GM10266 (cell line): ENCODE measurements around the gene BMAL1.

Experiments
- DNase-seq: peaks from one replicate; pipeline ENCODE4 v3.0.0; 2012; ENCODE audit errors: extremely low spot score
- CTCF ChIP-seq: IDR thresholded peaks from 2 replicates; pipeline ENCODE4 v1.5.1; 2012; ENCODE audit warnings: mild to moderate bottlenecking, low read depth; ENCODE audit not compliant: control insufficient read depth, insufficient read depth; ENCODE audit errors: missing control alignments

BMAL1 gene

GRCh38 chr11:13320688-13321087 lies 43.1 kb downstream of the BMAL1 start:
- no peak for DNase-seq
- no peak for TF ChIP-seq CTCF

GRCh38 chr11:13321431-13321830 lies 43.8 kb downstream of the BMAL1 start:
- no peak for TF ChIP-seq CTCF
- DNase-seq, result no peak

GRCh38 chr11:13324141-13324540 lies 46.6 kb downstream of the BMAL1 start:
- no peak for DNase-seq
- TF ChIP-seq CTCF, result no peak

- no peak for TF ChIP-seq CTCF
- DNase-seq, result no peak
Measured at GRCh38 chr11:13324709-13325108, 47.1 kb downstream of the BMAL1 start.

GRCh38 chr11:13327421-13327820 lies 49.8 kb downstream of the BMAL1 start:
- no peak for DNase-seq

GRCh38 chr11:13328286-13328685 lies 50.7 kb downstream of the BMAL1 start:
- no peak for DNase-seq
- TF ChIP-seq CTCF, result no peak

More at GRCh38 chr11:13327421-13327820, 49.8 kb downstream of the BMAL1 start:
- TF ChIP-seq CTCF, result no peak

- no peak for TF ChIP-seq CTCF
- DNase-seq, result no peak
Measured at GRCh38 chr11:13329670-13330356, 52.2 kb downstream of the BMAL1 start.
